ENCODE data around the gene TMEM18. TPM values are rescaled to one million over a fixed set of nuclear protein-coding genes. Genes with fewer than 3 reads are reported as not detected.

TMEM18 gene
- polyA plus RNA-seq, 1 experiment, result 40.9 TPM

DNA sequence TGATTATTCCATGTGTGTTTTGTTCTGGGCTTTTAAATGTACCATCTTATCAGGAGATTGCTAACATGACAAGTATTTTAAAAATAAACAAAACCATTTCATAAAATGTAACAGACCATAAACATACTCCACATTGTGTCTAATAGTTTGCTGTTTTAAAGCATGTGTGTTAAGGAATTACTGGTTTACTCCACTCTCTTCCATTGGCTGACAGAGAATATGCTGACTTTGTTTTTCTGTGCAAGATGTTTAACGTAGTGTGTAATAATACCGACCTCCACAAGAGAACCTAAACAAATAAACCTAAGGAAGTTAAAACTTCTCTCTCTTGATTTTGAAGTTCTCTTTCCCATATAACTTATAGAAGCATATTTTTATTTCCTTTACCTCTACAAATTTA is 17.0 kb upstream of the TMEM18 start:
- ChIA-PET CTCF (interaction anchor here (1.8 kb wide), 1 partner anchor 857 kb away, joined by 6 read pairs; no protein-coding TSS in a partner anchor), POLR2A (no interaction called here)
- H3K27ac ChIP-seq (ENCODE audit: low read depth, low read length), result no peak overlapping the region
- H3K4me3 ChIP-seq (ENCODE audit: low read depth, low read length), result no peak overlapping the region
- TF ChIP-seq, protein P1, sequence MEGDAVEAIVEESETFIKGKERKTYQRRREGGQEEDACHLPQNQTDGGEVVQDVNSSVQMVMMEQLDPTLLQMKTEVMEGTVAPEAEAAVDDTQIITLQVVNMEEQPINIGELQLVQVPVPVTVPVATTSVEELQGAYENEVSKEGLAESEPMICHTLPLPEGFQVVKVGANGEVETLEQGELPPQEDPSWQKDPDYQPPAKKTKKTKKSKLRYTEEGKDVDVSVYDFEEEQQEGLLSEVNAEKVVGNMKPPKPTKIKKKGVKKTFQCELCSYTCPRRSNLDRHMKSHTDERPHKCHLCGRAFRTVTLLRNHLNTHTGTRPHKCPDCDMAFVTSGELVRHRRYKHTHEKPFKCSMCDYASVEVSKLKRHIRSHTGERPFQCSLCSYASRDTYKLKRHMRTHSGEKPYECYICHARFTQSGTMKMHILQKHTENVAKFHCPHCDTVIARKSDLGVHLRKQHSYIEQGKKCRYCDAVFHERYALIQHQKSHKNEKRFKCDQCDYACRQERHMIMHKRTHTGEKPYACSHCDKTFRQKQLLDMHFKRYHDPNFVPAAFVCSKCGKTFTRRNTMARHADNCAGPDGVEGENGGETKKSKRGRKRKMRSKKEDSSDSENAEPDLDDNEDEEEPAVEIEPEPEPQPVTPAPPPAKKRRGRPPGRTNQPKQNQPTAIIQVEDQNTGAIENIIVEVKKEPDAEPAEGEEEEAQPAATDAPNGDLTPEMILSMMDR (IDR thresholded peaks at IDR 0.05; ENCODE audit: low read depth, low read length), result no peak
- no peaks in the 10 kb centered on the region for H3K27me3 ChIP-seq (ENCODE audit: control insufficient read depth, insufficient read depth, low read length)
- no peak for DNase-seq (ENCODE audit: low read depth, low spot score)
- peaks cover 5% of the 10 kb centered on the region; the same call in 1 of the 2 replicates for H3K9me3 ChIP-seq (ENCODE audit: control insufficient read depth, insufficient read depth, low read length)

DNA sequence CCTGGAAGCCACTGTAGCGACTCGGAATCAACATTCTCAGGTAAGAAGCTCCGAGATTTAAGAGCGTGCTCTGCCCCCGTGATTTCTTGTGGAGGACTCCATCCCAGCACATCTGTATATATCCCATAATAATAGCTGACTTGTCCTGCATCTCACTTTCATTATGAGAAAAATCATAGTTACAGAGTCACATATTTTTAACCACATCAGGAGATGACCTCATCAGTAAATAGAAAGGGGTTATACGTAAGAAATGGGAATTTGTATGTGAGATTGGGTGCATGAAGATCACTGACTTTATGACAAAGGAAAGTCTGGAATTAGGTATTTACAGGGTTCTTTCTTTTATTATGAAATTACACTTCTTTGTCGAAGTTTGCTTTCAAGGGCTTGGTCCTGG is 16.4 kb upstream of the TMEM18 start:
- TF ChIP-seq, protein P1 (IDR thresholded peaks at IDR 0.05; ENCODE audit: low read depth, low read length), result no peak
- H3K9me3 ChIP-seq (ENCODE audit: control insufficient read depth, insufficient read depth, low read length), result peaks cover 5% of the 10 kb centered on the region; the same call in 1 of the 2 replicates
- DNase-seq (ENCODE audit: low read depth, low spot score), result no peak
- no peak overlapping the region for H3K27ac ChIP-seq (ENCODE audit: low read depth, low read length)
- H3K4me3 ChIP-seq (ENCODE audit: low read depth, low read length), result no peak overlapping the region
- ChIA-PET CTCF (no interaction called here), POLR2A (no interaction called here)
- H3K27me3 ChIP-seq (ENCODE audit: control insufficient read depth, insufficient read depth, low read length), result no peaks in the 10 kb centered on the region

DNA sequence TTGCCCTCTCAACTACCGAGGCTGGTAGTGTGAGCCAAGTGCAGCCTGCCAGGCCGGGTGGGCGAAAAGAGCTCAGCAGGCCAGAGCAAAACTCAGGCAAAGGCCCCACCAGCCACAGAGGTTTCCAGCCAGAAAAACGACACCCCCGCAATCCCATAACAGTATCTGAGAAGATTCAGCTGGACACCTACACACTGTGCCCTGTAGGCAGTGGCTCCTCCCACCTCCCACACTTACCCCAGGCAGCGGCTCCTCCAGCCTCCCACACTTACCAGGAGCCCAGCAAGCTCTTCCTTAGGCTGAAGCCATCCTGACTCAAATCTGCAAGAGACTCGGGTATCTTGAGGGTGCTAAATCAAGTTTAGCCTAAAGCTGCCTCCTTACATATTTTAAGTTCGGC is 15.6 kb upstream of the TMEM18 start:
- Histone ChIP-seq H3K27ac (ENCODE audit: low read depth, low read length) (no peak overlapping the region), H3K27me3 (ENCODE audit: control insufficient read depth, insufficient read depth, low read length) (no peaks in the 10 kb centered on the region), H3K4me3 (ENCODE audit: low read depth, low read length) (no peak overlapping the region), H3K9me3 (ENCODE audit: control insufficient read depth, insufficient read depth, low read length) (peaks cover 5% of the 10 kb centered on the region; the same call in 1 of the 2 replicates)
- TF ChIP-seq, protein P1 (IDR thresholded peaks at IDR 0.05; ENCODE audit: low read depth, low read length), result no peak
- ChIA-PET POLR2A (no interaction called here), CTCF (no interaction called here)
- DNase-seq (ENCODE audit: low read depth, low spot score), result no peak

DNA sequence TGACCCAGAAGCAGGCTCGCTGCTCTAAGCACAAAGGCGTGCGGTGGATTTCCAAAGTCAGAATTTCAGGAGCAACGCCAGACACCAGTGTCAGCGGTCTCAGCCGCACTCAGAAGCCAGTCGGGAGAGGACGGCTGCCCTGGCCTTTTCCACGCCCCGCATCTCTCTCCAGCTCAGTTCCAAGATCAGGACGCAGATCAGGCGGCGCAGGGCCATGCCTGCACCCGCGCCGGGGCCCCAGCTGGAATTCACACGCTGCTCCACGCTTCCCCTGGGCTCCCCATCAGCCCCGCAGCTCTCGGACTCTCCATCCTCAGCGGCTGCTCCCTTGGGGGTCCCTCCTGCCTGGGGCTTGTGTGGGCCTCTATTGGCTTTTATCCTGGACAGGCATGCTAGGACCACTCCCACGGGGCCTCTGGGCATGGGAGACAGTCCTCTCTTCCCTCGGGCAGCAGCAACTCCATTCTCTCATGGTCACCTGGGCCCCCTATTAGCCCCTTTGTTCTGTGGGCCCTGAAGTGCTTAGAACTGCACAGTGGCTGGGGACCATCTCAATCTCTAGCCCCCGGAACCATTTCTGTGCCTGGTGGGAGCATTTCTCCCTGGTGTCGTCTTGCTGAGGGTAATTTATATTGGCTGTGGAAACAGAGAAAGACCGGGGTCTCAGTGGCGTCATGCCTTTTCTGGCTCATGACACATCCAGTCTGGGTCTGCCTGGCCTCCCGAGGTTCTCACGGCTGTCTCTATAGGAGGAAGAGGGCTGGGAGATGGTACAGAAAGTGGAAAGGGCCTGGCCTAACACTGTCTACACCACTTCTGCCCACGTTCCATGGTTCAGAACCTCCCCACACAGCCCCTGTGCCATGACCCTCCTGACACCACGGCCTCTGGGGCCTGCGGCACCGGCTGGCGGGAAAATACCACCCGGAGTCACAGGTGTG is 14.9 kb upstream of the TMEM18 start:
- ChIA-PET POLR2A (no interaction called here), CTCF (no interaction called here)
- Histone ChIP-seq H3K9me3 (ENCODE audit: control insufficient read depth, insufficient read depth, low read length) (peaks cover 5% of the 10 kb centered on the region; the same call in 1 of the 2 replicates), H3K27ac (ENCODE audit: low read depth, low read length) (no peak overlapping the region), H3K4me3 (ENCODE audit: low read depth, low read length) (no peak overlapping the region), H3K27me3 (ENCODE audit: control insufficient read depth, insufficient read depth, low read length) (no peaks in the 10 kb centered on the region)
- TF ChIP-seq, protein P1 (IDR thresholded peaks at IDR 0.05; ENCODE audit: low read depth, low read length), result no peak
- no peak for DNase-seq (ENCODE audit: low read depth, low spot score)

DNA sequence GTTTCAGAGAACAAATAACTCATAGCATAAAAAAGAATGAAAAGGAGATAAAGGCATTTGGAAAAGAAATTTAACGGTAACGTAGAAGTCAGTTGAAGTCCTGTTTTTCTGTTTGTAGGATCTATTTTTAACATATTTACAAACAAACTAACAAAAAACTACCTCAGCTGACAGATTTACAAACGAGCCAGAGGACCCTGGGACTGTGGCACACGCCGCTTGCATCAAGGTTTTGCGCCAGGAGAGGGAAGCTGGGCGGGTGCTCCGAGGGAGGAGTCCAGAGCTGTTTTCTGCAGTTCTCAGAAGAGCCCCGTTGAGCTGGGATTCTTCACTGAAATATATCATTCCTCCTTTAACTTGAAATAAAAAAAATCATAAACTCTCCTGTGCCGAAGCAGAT is 13.6 kb upstream of the TMEM18 start:
- DNase-seq (ENCODE audit: low read depth, low spot score), result no peak
- H3K27me3 ChIP-seq (ENCODE audit: control insufficient read depth, insufficient read depth, low read length), result no peaks in the 10 kb centered on the region
- no peak overlapping the region for H3K27ac ChIP-seq (ENCODE audit: low read depth, low read length)
- H3K4me3 ChIP-seq (ENCODE audit: low read depth, low read length), result no peak overlapping the region
- TF ChIP-seq, protein P1 (IDR thresholded peaks at IDR 0.05; ENCODE audit: low read depth, low read length), result no peak
- peaks cover 9% of the 10 kb centered on the region for H3K9me3 ChIP-seq (ENCODE audit: control insufficient read depth, insufficient read depth, low read length)
- ChIA-PET POLR2A (no interaction called here), CTCF (no interaction called here)

Data from AG04450 (cell line).